GM12878 (cell line): ENCODE measurements around the gene ERMARD. TPM values are rescaled to one million over a fixed set of nuclear protein-coding genes. Genes with fewer than 3 reads are reported as not detected.

Experiments
- ATAC-seq: fragments of 200-7000 bp; cut with Tn5 transposase; 3 replicates; pipeline ENCODE4 v1.9.1; 2020; ENCODE audit warnings: mild to moderate bottlenecking, moderate library complexity
- BruUV-seq: library from RNA; stranded (reverse); fragments of 400-500 nt; replicated peaks from 2 replicates; lab custom pipeline; 2021; lab: Mats Ljungman, UMichigan
- CTCF ChIA-PET: fragments of 300-600 bp; sonication (Branson Sonifier 250); formaldehyde crosslinking; extraction: SDS; loops from one replicate; lab custom pipeline; 2021; ENCODE audit warnings: inconsistent platforms; lab: Yijun Ruan, JAX
- POLR2A ChIA-PET: fragments of 350-600 bp; formaldehyde crosslinking; extraction: SDS; loops from one replicate; lab custom pipeline; 2021; ENCODE audit warnings: inconsistent platforms; lab: Charles Lee
- RAD21 ChIA-PET: fragments of 300-600 bp; sonication (Branson Sonifier 250); formaldehyde crosslinking; loops from one replicate; lab custom pipeline; 2023; ENCODE audit warnings: antibody characterized with exemption; ENCODE audit not compliant: unreplicated experiment; lab: Charles Lee
- SMC1A ChIA-PET: fragments of 300-600 bp; sonication (Branson Sonifier 250); formaldehyde crosslinking; loops from one replicate; lab custom pipeline; 2023; ENCODE audit not compliant: unreplicated experiment, uncharacterized antibody; lab: Charles Lee
- DNase-seq: peaks from one replicate; pipeline ENCODE4 v3.0.0-alpha.2; 2011; ENCODE audit warnings: low read depth, low spot score
- FAIRE-seq: peaks from 3 replicates; lab custom pipeline; 2011; peaks lifted over from hg19 to GRCh38; lab: Jason Lieb, UNC
- H2AFZ ChIP-seq: 2 replicates; pipeline ENCODE4 v1.6.0; 2011; ENCODE audit warnings: low read depth, low read length, control low read depth; ENCODE audit not compliant: control insufficient read depth
- H3K27ac ChIP-seq: 2 replicates; pipeline ENCODE4 v1.5.1; 2011; ENCODE audit warnings: control low read depth; ENCODE audit not compliant: control insufficient read depth, insufficient read depth
- H3K27me3 ChIP-seq, 2 experiments: replicated peaks in 1 of 2; 2 replicates each; pipeline versions ENCODE4 v1.6.0 to v1.6.1; 2011; ENCODE audit warnings: low read length in 1 of 2; ENCODE audit not compliant: control insufficient read depth in 2 of 2, insufficient read depth in 2 of 2
- H3K36me3 ChIP-seq, 2 experiments: 2 replicates each; pipeline ENCODE4 v1.5.1; 2011; ENCODE audit warnings: low read length in 1 of 2; ENCODE audit not compliant: control insufficient read depth in 2 of 2, insufficient read depth in 2 of 2
- H3K4me1 ChIP-seq: 2 replicates; pipeline ENCODE4 v1.6.1; 2011; ENCODE audit warnings: mild to moderate bottlenecking, low read length, moderate library complexity, mixed read lengths; ENCODE audit not compliant: control insufficient read depth, insufficient read depth
- H3K4me2 ChIP-seq: 2 replicates; pipeline ENCODE4 v1.6.0; 2011; ENCODE audit warnings: control low read depth; ENCODE audit not compliant: control insufficient read depth, insufficient read depth
- H3K4me3 ChIP-seq: fragments of 200-600 bp; sonication (generic); 2 replicates; pipeline ENCODE4 v1.5.1; 2016
- H3K79me2 ChIP-seq: 2 replicates; pipeline ENCODE4 v1.6.0; 2011; ENCODE audit warnings: low read length; ENCODE audit not compliant: control insufficient read depth, insufficient read depth
- H3K9ac ChIP-seq: 2 replicates; pipeline ENCODE4 v1.8.0; 2011; ENCODE audit warnings: low read length, control low read depth, mixed read lengths; ENCODE audit not compliant: control insufficient read depth, insufficient read depth
- H3K9me3 ChIP-seq: replicated peaks from 3 replicates; pipeline ENCODE4 v1.5.1; 2011; ENCODE audit warnings: mild to moderate bottlenecking, low read length; ENCODE audit not compliant: control insufficient read depth, insufficient read depth
- H4K20me1 ChIP-seq: 2 replicates; pipeline ENCODE4 v1.6.0; 2011; ENCODE audit not compliant: control insufficient read depth, insufficient read depth
- BHLHE40 ChIP-seq, 2 experiments: fragments of 450-650 bp in 1 of 2; IDR thresholded peaks; 2 replicates each; pipeline ENCODE4 v1.6.1; 2011 to 2017; ENCODE audit warnings: low read depth in 2 of 2, borderline replicate concordance in 1 of 2, improper control_type of control experiment in 1 of 2, low read length in 1 of 2, mild to moderate bottlenecking in 1 of 2
- CEBPZ ChIP-seq: fragments of 150-350 bp; IDR thresholded peaks from 2 replicates; pipeline ENCODE4 v1.6.1; 2016; ENCODE audit warnings: low read depth, low read length
- CHD4 ChIP-seq: fragments of 200-600 bp; sonication (generic); IDR thresholded peaks from 2 replicates; pipeline ENCODE4 v1.6.1; 2016; ENCODE audit warnings: mild to moderate bottlenecking
- ETV6 ChIP-seq, 2 experiments: fragments of 450-650 bp in 1 of 2; IDR thresholded peaks in 1 of 2; conservative IDR thresholded peaks in 1 of 2; 2 replicates each; pipeline ENCODE4 v1.6.1; 2014; ENCODE audit warnings: antibody characterized with exemption in 1 of 2, borderline replicate concordance in 1 of 2, low read depth in 1 of 2, mild to moderate bottlenecking in 1 of 2, moderate library complexity in 1 of 2
- IKZF1 ChIP-seq: fragments of 450-650 bp; conservative IDR thresholded peaks from 2 replicates; pipeline ENCODE4 v1.6.1; 2017; ENCODE audit warnings: antibody characterized with exemption, mild to moderate bottlenecking
- PML ChIP-seq: IDR thresholded peaks from 2 replicates; pipeline ENCODE4 v1.6.1; 2012; ENCODE audit warnings: low read length, inconsistent platforms
- POLR2AphosphoS2 ChIP-seq: IDR thresholded peaks from 2 replicates; pipeline ENCODE4 v1.6.1; 2011; ENCODE audit warnings: low read depth, mild to moderate bottlenecking, low read length, improper control_type of control experiment, moderate library complexity
- RUNX3 ChIP-seq: IDR thresholded peaks from 2 replicates; pipeline ENCODE4 v1.6.1; 2012; ENCODE audit warnings: low read length, inconsistent platforms
- SMAD5 ChIP-seq: IDR thresholded peaks from 2 replicates; pipeline ENCODE4 v1.6.1; 2016; ENCODE audit warnings: antibody characterized with exemption, low read depth
- SUPT20H ChIP-seq: IDR thresholded peaks from 2 replicates; pipeline ENCODE4 v1.6.1; 2011; ENCODE audit warnings: low read depth, mild to moderate bottlenecking, low read length, moderate library complexity, borderline replicate concordance; ENCODE audit not compliant: control insufficient read depth
- TCF3 ChIP-seq: IDR thresholded peaks from 2 replicates; pipeline ENCODE4 v1.6.1; 2012; ENCODE audit warnings: low read depth, mild to moderate bottlenecking, low read length, borderline replicate concordance; ENCODE audit not compliant: insufficient read depth
- TCF7 ChIP-seq: IDR thresholded peaks from 2 replicates; pipeline ENCODE4 v1.6.1; 2014; ENCODE audit warnings: antibody characterized with exemption, borderline replicate concordance
- ZNF207 ChIP-seq: fragments of 450-650 bp; IDR thresholded peaks from 2 replicates; pipeline ENCODE4 v1.6.1; 2014; ENCODE audit warnings: antibody characterized with exemption, mild to moderate bottlenecking, borderline replicate concordance
- ZNF384 ChIP-seq: IDR thresholded peaks from 2 replicates; pipeline ENCODE4 v1.6.1; 2012; ENCODE audit warnings: low read depth, mild to moderate bottlenecking, low read length, improper control_type of control experiment, borderline replicate concordance
- WGBS: methylation state at CpG from one replicate; pipeline ENCODE4 v1.1.6; 2016; ENCODE audit warnings: low lambda C conversion rate; ENCODE audit not compliant: insufficient replicate concordance, insufficient coverage; ENCODE audit errors: missing lambda C conversion rate; 5-methylcytosine and 5-hydroxymethylcytosine counted together
- in situ Hi-C: fragments of 300-500 bp; cut with MboI; formaldehyde crosslinking; loops from 9 replicates; pipeline ENCODE4 v1.14.3; 2018; ENCODE audit warnings: mixed read lengths
- intact Hi-C: fragments of 100-400 bp; cut with micrococcal nuclease; formaldehyde crosslinking; loops from one replicate; pipeline ENCODE4 v1.14.2; 2022; ENCODE audit not compliant: unreplicated experiment
- polyA plus RNA-seq, 11 experiments: library from polyadenylated mRNA; depleted of rRNA in 4 of 11; unstranded in 6 of 11; stranded (reverse) in 5 of 11; fragments of >200 nt; fragmentation: Nextera tagmentation in 4 of 11; fragmentation: Illumina TruSeq in 1 of 11; extraction: Ambion mirVana in 4 of 11; extraction: Trizol in 1 of 11; gene quantifications; 1 replicate in 1 of 11; 2 replicates in 10 of 11; pipeline versions ENCODE4 v1.2.1 to v1.2.3, GENCODE V29; 2011 to 2016; ENCODE audit warnings: inconsistent platforms in 2 of 11, missing spikeins in 2 of 11, low read depth in 1 of 11
- total RNA-seq, 4 experiments: library from RNA; depleted of rRNA in 3 of 4; stranded (reverse); fragments of >200 nt in 3 of 4; fragmentation: Illumina TruSeq in 1 of 4; extraction: Trizol in 1 of 4; gene quantifications; 2 replicates each; pipeline versions ENCODE4 v1.2.1 to v1.2.3, GENCODE V29; 2013 to 2021
- TF ChIP-seq, protein P1 (sequence below): fragments of 450-650 bp; IDR thresholded peaks from 2 replicates; pipeline ENCODE4 v1.6.1; 2017; ENCODE audit warnings: mild to moderate bottlenecking, low read depth, inconsistent platforms; ENCODE audit not compliant: poor library complexity, severe bottlenecking

The ERMARD gene
- total and polyA plus RNA-seq, 10 of the 15 experiments (the other 5 are each of a cell fraction or from before 2014, with no cell fraction given): 24.4 to 63.3 (median 34.1) TPM

GRCh38 chr6:169791721-169792131 is 40.3 kb downstream of the ERMARD start:
- H3K79me2 ChIP-seq: no peaks in the 10 kb centered on the region
- no peak overlapping the region for H3K4me3 ChIP-seq
- ATAC-seq: no peak
- ChIA-PET RAD21 (interaction anchor here (2.0 to 2.2 kb wide), 2 partner anchors 12 to 14 kb away, joined by 5 to 6 read pairs; no protein-coding TSS in a partner anchor), SMC1A (no interaction called here), CTCF (interaction anchor here (1.0 to 4.2 kb wide), 3 partner anchors 13 to 738 kb away, joined by 4 to 35 read pairs (median 33); no protein-coding TSS in a partner anchor), POLR2A (no interaction called here)
- H3K36me3 ChIP-seq: no peaks in the 10 kb centered on the region
- H3K4me2 ChIP-seq: no peak overlapping the region
- no peak overlapping the region for H3K9ac ChIP-seq
- TF ChIP-seq SUPT20H (no peak), ZNF207 (no peak), CHD4 (no peak), BHLHE40 (IDR thresholded peaks at IDR 0.05; ENCODE audit: borderline replicate concordance in 1 of 2, low read depth in 2 of 2, low read length in 1 of 2) (no peak), TCF3 (no peak), RUNX3 (no peak), IKZF1 (no peak), SMAD5 (no peak), PML (no peak), TCF7 (no peak), ZNF384 (no peak), CEBPZ (no peak), POLR2AphosphoS2 (no peak), ETV6 (conservative IDR thresholded peaks at IDR 0.05 in 1 of 2, IDR thresholded peaks at IDR 0.05 in 1 of 2; ENCODE audit: borderline replicate concordance in 1 of 2, low read depth in 1 of 2) (no peak)
- TF ChIP-seq, protein P1, sequence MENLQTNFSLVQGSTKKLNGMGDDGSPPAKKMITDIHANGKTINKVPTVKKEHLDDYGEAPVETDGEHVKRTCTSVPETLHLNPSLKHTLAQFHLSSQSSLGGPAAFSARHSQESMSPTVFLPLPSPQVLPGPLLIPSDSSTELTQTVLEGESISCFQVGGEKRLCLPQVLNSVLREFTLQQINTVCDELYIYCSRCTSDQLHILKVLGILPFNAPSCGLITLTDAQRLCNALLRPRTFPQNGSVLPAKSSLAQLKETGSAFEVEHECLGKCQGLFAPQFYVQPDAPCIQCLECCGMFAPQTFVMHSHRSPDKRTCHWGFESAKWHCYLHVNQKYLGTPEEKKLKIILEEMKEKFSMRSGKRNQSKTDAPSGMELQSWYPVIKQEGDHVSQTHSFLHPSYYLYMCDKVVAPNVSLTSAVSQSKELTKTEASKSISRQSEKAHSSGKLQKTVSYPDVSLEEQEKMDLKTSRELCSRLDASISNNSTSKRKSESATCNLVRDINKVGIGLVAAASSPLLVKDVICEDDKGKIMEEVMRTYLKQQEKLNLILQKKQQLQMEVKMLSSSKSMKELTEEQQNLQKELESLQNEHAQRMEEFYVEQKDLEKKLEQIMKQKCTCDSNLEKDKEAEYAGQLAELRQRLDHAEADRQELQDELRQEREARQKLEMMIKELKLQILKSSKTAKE: no peak
- in situ Hi-C loops: loop anchor here (5.0 kb wide), 1 partner anchor 726 kb away; no protein-coding TSS in a partner anchor
- H2AFZ ChIP-seq: no peak overlapping the region
- intact Hi-C loops: loop anchor here (2.0 kb wide), 1 partner anchor 725 kb away; no protein-coding TSS in a partner anchor
- no peak overlapping the region for H3K27ac ChIP-seq
- no peak for FAIRE-seq
- H3K4me1 ChIP-seq: peaks cover 4% of the 10 kb centered on the region; the same call in 1 of the 2 replicates
- H3K27me3 ChIP-seq: peaks cover 3 to 4% of the 10 kb centered on the region in 2 experiments
- no peaks in the 10 kb centered on the region for H3K9me3 ChIP-seq
- WGBS: 31% methylated on average over 6 of the region's 6 CpGs
- no peaks in the 10 kb centered on the region for H4K20me1 ChIP-seq
- no TSS peak for BruUV-seq
- DNase-seq: no peak
